ENCODE results near the gene SDR42E1.

The SDR42E1 gene, protein sequence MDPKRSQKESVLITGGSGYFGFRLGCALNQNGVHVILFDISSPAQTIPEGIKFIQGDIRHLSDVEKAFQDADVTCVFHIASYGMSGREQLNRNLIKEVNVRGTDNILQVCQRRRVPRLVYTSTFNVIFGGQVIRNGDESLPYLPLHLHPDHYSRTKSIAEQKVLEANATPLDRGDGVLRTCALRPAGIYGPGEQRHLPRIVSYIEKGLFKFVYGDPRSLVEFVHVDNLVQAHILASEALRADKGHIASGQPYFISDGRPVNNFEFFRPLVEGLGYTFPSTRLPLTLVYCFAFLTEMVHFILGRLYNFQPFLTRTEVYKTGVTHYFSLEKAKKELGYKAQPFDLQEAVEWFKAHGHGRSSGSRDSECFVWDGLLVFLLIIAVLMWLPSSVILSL

DNA sequence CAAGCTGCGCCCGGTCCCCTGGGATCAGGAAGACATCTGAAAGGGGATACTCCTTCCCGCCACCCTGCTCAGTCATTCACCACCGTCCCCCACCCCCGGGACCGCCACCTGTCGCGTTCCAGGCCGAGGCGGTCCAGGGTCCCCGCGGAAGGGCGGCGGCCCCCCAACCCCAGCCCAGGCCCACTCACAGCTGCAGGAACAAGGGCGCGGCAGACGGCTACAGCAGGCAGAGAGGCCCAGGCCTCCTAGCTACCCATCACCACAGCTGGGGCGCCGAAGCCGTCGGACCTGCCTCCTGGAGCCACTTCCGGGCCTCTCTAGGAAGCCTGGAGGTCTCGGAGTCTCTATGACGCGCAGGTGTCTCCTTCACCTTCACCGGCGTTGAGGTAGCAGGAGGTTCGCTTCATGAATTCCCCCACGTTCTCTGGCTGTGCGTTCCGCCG lies at the start of gene SDR42E1:
Gene SDR42E1 (minus strand): TSS at position 272 of the 443 bp plus-strand sequence. CDS start 10,612 bp downstream, outside the sequence.
- peak; percentile 46 for DNase-seq (ENCODE audit: low read depth)

GRCh38 chr16:82059983-82060421 lies 48.7 kb upstream of the SDR42E1 start:
- DNase-seq (ENCODE audit: low read depth): no peak

DNA sequence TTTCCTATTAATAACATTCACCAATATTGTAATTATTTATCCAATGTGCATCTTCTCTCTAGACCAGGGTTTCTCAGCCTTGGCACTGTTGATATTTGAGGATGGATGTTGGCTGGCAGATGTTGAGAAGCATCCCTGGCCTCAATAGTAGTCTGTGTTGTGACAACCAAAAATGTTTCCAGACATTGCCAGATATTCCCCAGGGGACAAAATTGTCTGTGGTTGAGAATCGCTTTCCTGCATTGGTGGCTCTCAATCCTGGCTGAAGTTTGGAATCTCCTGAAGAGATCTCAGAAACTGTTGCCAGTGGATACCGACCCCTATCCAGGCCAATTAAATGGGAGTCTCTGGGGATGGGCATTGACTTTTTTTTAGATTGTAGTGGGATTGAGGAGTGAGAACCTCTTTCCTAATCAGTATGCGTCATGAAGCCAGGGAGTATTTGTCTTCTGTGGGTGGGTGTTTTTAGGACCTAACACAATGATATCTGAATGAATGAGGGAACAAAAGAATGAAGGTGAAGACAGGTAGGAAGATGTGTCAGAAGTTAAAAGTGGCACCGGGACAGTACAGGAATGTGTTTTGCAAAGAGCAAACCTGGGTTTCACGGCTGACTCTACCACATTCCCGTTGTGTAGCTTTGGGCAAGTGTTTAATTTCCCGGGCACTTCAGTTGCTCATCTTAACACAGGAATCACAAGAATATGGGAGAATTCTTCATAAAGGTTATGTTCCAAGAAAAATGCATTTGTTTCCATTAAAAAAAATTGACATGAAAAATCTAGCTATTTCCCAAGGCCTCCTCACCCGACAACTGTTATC lies 48.1 kb upstream of the SDR42E1 start:
- DNase-seq (ENCODE audit: low read depth): no peak

- DNase-seq (ENCODE audit: low read depth): no peak
Measured at GRCh38 chr16:82056550-82056896, 45.3 kb upstream of the SDR42E1 start.

DNA sequence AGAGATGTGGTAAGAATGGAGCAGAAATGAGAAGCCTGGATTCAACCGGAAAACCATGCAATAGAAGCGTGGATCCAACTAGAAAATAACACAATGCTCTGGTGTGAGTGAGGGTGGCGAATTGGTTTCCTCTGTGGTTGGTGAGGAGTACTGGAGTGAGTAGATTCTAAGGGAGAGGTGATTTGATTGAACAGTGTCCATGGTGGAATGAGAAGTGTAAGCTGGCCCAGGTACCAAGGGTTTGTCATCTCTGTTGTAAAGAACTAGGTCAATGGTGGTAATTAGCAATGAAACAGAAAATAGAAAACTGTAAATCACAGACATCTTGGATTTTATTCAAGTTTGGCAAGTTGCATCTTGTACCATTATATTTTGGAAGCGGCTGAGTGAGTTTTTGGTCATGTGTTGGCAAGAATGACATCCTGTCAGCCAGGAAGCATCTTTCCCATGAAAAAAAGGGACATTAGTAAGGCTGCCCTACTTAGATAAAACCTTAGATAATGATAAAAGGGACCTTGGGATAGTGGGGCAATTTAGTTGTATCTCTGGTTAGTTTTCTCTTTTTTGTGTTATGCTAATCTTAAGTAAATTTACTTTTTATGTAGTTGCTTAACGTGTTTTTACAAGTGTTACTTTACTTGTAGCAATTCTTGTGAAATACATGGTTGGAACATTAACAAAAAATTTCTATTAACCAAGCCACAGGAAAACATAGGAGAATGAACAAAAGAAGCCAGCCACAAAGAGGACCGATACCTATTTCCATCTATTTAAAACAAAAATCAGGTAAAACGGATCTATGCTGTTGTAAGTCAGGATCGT lies 44.7 kb upstream of the SDR42E1 start:
- DNase-seq (ENCODE audit: low read depth): no peak

DNA sequence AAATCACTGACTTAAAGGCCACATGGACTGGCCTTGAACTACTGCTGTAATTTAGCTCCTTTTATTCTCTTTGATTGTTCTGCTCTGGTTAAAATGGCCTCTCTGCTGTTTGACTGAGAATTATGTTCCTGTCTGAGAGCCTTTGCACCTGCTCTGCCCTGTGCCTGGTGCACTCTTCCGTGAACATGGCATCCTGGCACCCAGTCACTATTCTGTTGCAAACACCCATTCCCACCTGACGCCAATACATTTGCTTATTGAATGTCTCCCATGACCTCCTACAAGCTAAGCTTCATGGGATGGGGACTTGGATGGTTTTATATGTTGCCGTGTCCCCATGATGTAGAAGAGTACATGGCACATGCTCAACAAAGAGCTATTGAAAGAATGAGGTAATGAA lies 43.8 kb upstream of the SDR42E1 start:
- no peak for DNase-seq (ENCODE audit: low read depth)

GRCh38 chr16:82051656-82052055 lies 40.4 kb upstream of the SDR42E1 start:
- DNase-seq (ENCODE audit: low read depth): no peak

DNA sequence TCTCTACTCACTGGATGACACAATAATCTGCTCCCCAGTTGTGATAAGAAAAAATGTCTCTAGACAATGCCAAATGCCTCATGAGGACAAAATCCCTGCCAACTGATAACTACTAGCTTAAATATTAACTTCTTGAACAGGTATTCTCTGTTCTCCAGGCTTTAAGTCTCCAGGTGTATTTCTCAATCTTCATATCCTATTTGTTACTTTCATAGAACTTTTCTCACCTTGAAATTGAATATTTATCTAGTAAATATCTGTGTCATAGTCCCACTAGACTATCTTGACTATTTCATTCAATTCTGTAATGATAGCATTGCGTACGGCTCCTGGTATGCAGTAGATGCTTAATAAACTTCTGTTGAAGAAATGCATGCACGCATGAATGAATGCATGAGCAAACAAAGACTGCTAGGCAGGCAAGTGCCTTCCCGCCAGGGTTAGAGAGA lies 39.7 kb upstream of the SDR42E1 start:
- no peak for DNase-seq (ENCODE audit: low read depth)

- DNase-seq (ENCODE audit: low read depth): no peak
Measured at GRCh38 chr16:82050506-82050905, 39.2 kb upstream of the SDR42E1 start.

- no peak for DNase-seq (ENCODE audit: low read depth)
Measured at GRCh38 chr16:82049484-82049883, 38.2 kb upstream of the SDR42E1 start.

- no peak for DNase-seq (ENCODE audit: low read depth)
Measured at GRCh38 chr16:82047787-82048186, 36.5 kb upstream of the SDR42E1 start.

DNA sequence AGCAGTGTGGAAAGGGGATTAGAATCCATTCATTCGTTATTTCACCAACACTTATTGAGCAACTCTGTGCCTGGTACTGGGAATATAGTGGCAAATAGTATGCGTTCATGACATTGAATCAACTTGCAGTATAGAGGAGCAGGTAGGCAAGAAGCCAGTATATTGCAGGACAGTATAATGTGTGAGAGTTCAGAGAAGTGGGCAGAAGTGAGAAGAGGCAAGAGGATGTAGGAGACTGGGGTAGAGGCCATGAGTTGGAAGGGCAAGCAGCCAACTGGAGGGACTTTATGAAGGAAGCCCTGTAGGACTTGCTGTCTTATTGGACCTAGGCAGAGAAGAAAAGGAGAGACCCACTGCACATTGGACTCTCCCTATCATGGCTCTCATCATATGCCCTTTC lies 36.1 kb upstream of the SDR42E1 start:
- no peak for DNase-seq (ENCODE audit: low read depth)

- no peak for DNase-seq (ENCODE audit: low read depth)
Measured at GRCh38 chr16:82046941-82047340, 35.7 kb upstream of the SDR42E1 start.

DNA sequence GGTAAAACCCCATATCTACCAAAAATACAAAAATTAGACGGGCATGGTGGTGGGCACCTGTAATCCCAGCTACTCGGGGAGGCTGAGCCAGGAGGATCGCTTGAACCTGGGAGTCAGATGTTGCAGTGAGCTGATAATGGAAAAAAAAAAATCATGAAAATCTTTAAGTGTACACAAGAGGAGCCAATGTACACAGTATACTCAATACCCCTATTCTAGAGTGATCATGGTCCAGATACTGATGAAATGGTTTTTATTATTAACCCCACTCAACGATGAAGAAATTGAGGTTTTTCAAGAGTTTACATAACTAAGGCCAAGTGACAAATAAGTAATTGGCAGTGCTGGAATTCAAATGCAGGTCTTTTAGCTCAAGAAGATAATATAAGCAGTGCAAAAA lies 35.3 kb upstream of the SDR42E1 start:
- DNase-seq (ENCODE audit: low read depth): no peak

DNA sequence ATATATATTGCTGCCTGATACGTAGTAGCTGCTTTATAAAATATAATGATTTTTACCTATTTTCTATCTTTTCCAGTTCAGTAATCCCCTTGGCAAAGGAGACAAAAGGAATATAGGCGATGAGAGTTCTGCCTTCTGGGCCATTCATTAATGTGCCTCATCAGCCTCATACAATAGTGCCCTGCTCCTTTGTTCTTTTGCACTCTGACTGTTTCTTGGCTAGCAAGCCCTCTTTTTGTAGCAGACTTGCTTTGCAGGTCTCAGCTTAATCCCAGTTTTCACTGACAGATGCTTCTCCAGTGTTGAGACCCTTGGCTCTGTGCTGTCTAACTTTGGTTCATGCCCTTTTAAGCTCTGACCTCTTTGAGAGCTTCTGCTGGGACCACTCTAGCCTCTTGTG lies 34.2 kb upstream of the SDR42E1 start:
- DNase-seq (ENCODE audit: low read depth): no peak

DNA sequence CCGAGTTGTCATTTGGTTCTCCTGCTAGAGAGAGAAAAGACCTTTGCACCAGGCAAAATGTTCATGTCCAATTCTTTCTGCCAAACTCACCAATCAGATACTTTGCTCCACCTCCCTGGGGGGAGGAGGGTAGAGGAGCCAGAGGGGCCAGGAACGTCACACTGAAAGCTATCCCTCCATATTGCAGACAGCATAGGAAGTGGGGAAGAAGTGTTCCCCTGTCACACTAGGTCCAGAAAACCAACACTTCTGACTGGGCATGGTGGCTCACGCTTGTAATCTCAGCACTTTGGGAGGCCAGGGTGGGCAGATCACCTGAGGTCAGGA lies 33.3 kb upstream of the SDR42E1 start:
- no peak for DNase-seq (ENCODE audit: low read depth)

GRCh38 chr16:82043680-82044584 lies 32.7 kb upstream of the SDR42E1 start:
- DNase-seq (ENCODE audit: low read depth): no peak

DNA sequence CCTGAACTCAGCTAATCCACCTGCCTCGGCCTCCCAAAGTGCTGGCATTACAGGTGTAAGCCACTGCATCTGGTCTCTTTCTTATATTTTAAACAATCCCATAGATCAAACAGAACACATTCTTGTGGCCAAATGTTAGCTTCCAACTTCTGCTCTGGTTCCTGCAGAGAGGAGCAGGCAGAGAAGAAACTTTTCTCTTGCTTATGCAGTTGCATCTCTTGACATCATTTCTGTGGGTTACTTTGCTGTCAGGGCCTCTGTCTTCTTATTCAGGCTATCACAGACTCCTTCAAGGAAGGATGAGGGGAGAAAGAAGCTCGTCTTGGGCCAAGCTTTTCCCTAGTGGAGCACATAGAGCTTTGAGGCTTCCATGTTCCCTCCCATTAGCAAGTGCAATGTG lies 31.6 kb upstream of the SDR42E1 start:
- DNase-seq (ENCODE audit: low read depth): no peak

DNA sequence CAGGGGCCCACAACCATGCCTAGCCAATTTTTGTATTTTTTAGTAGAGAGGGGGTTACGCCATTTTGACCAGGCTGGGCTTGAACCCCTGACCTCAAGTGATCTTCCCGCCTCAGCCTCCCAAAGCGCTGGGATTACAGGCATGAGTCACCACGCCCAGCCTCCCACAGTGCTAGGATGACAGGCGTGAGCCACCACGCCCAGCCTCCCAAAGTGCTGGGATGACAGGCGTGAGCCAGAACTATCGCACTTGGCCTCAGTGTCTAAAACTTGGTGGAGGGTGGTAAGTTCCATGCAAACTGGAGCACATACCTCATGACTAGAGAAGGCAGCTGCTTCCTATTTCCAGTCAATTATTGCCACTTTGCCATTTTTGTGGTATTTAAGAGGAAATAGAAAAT lies 30.9 kb upstream of the SDR42E1 start:
- no peak for DNase-seq (ENCODE audit: low read depth)

- DNase-seq (ENCODE audit: low read depth): no peak
Measured at GRCh38 chr16:82041542-82041941, 30.3 kb upstream of the SDR42E1 start.

- no peak for DNase-seq (ENCODE audit: low read depth)
Measured at GRCh38 chr16:82040296-82040695, 29.0 kb upstream of the SDR42E1 start.
